ENCODE results near the gene BMP7. TPM values are rescaled to one million over a fixed set of nuclear protein-coding genes. Genes with fewer than 3 reads are reported as not detected.

BMP7 gene
- total and polyA plus RNA-seq, 11 donors = 0.72 to 12.3 (median 3.7) TPM

DNA sequence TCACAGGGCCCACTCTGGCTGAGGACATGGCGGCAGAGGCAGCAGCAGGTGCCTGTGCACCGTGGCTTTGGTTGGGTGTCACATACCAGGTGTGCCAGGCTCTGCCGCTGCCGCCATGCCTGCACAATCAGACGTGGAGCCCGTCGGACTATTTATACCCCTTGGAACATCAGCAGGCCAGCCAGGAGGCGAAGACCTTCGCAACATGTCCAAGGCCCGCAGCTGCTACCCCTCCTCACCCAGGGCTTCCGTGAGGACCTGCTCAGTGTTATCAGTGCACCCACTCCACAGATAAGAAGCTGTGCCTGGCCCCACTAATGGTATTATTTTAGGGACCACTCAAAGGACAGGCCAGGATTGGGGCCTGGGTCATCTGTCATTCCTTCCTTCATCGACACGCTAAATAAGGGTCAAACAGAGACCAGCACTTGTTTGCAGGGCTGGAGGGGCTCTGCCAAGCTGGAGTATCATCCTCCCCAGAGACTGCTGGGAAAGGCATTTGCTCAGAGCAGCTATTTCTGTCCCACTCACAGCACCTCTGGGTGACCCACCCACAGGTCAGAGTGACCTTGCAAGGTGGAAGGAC, 109.2 kb downstream of the BMP7 start:
- TF ChIP-seq, protein P1, sequence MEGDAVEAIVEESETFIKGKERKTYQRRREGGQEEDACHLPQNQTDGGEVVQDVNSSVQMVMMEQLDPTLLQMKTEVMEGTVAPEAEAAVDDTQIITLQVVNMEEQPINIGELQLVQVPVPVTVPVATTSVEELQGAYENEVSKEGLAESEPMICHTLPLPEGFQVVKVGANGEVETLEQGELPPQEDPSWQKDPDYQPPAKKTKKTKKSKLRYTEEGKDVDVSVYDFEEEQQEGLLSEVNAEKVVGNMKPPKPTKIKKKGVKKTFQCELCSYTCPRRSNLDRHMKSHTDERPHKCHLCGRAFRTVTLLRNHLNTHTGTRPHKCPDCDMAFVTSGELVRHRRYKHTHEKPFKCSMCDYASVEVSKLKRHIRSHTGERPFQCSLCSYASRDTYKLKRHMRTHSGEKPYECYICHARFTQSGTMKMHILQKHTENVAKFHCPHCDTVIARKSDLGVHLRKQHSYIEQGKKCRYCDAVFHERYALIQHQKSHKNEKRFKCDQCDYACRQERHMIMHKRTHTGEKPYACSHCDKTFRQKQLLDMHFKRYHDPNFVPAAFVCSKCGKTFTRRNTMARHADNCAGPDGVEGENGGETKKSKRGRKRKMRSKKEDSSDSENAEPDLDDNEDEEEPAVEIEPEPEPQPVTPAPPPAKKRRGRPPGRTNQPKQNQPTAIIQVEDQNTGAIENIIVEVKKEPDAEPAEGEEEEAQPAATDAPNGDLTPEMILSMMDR (IDR thresholded peaks at IDR 0.05) = no peak
- no peak for TF ChIP-seq POLR2A (IDR thresholded peaks at IDR 0.05)
- intact Hi-C loops (cut with DNase I) = loop anchor here in 1 of 10 donors (5.0 kb wide), 1 partner anchor 105 kb away; no protein-coding TSS in a partner anchor
- ATAC-seq (peak; percentile 66 to 91 (median 88)), DNase-seq (peak in 4 of 5 donors; percentile 31 to 88 (median 65))
- WGBS, 4 donors = 35 to 57% (median 50%) methylated on average over 10 to 13 of the region's 13 CpGs
- Histone ChIP-seq H3K36me3 (no peaks in the 10 kb centered on the region), H3K27me3 (no peaks in the 10 kb centered on the region), H3K4me1 (peaks cover 0 to 16% (median 0%) of the 10 kb centered on the region in 12 donors), H3K9me3 (no peaks in the 10 kb centered on the region), H3K27ac (peak overlapping the region; percentile 37 to 84 (median 68)), H3K4me3 (no peak overlapping the region)

- DNase-seq (no peak), ATAC-seq (no peak)
- Histone ChIP-seq H3K27ac (peak overlapping the region in 10 of 12 donors; percentile 18 to 84 (median 72)), H3K4me3 (no peak overlapping the region), H3K9me3 (no peaks in the 10 kb centered on the region), H3K36me3 (no peaks in the 10 kb centered on the region), H3K27me3 (no peaks in the 10 kb centered on the region), H3K4me1 (peaks cover 0 to 16% (median 0%) of the 10 kb centered on the region in 12 donors)
- intact Hi-C loops (cut with DNase I) = loop anchor here in 1 of 10 donors (5.0 kb wide), 1 partner anchor 106 kb away; no protein-coding TSS in a partner anchor
- TF ChIP-seq, protein P1 (IDR thresholded peaks at IDR 0.05) = no peak
- no peak for TF ChIP-seq POLR2A (IDR thresholded peaks at IDR 0.05)
- WGBS, 4 donors = 78 to 83% (median 80%) methylated on average over 18 of the region's 18 CpGs
Measured at GRCh38 chr20:57156011-57156729, 110.3 kb downstream of the BMP7 start.

GRCh38 chr20:57155415-57155814, 111.0 kb downstream of the BMP7 start:
- H3K27me3 ChIP-seq = no peaks in the 10 kb centered on the region
- WGBS, 4 donors = 59 to 65% (median 62%) methylated on average over 8 of the region's 8 CpGs
- H3K4me3 ChIP-seq = no peak overlapping the region
- ATAC-seq (no peak), DNase-seq (no peak)
- intact Hi-C loops (cut with DNase I) = loop anchor here in 1 of 10 donors (5.0 kb wide), 1 partner anchor 107 kb away; no protein-coding TSS in a partner anchor
- peaks cover 0 to 16% (median 0%) of the 10 kb centered on the region in 12 donors for H3K4me1 ChIP-seq
- H3K27ac ChIP-seq = no peak overlapping the region
- no peaks in the 10 kb centered on the region for H3K36me3 ChIP-seq
- H3K9me3 ChIP-seq = no peaks in the 10 kb centered on the region
- TF ChIP-seq, protein P1 (IDR thresholded peaks at IDR 0.05) = no peak
- TF ChIP-seq POLR2A (IDR thresholded peaks at IDR 0.05) = no peak

- no peak for ATAC-seq
- intact Hi-C loops (cut with DNase I) = no loop called here
- Histone ChIP-seq H3K4me3 (no peak overlapping the region), H3K36me3 (no peaks in the 10 kb centered on the region), H3K27me3 (peaks cover 0 to 2% (median 0%) of the 10 kb centered on the region in 9 donors), H3K27ac (no peak overlapping the region), H3K4me1 (peaks cover 0 to 13% (median 0%) of the 10 kb centered on the region in 12 donors), H3K9me3 (no peaks in the 10 kb centered on the region)
- WGBS, 4 donors = 70 to 79% (median 72%) methylated on average over 18 of the region's 18 CpGs
- DNase-seq = no peak
- TF ChIP-seq POLR2A (IDR thresholded peaks at IDR 0.05) = no peak
- TF ChIP-seq, protein P1 (IDR thresholded peaks at IDR 0.05) = no peak
Measured at GRCh38 chr20:57153238-57153905, 113.1 kb downstream of the BMP7 start.
